GM12874 (cell line): ENCODE results near the gene SESN2.

Experiments
- TF ChIP-seq, protein P1 (sequence below): IDR thresholded peaks from 2 replicates; pipeline ENCODE4 v1.5.1; 2011; ENCODE audit warnings: low read depth, mild to moderate bottlenecking, control low read depth, low read length, moderate library complexity; ENCODE audit not compliant: insufficient read depth

SESN2 gene

DNA sequence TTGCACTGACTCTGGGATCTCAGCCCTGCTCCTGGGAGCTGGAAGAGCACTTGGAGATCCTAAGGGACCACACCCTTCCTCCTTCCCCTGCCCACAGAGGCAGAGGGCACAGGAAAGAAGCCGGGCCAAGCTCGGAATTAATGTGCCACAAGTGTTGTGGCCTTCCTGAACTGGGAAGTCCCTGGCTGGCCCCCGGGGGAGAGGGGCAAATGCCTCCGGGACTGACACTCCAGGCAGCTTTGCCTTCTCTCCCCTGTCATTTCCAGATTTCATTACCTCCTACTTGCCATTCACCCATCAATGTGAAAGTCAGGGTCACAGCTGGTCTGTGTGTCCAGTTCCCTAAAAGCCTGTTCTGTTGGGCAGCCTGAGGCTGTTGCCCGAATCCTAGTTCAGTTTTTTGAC, 21.7 kb downstream of the SESN2 start:
- TF ChIP-seq, protein P1, sequence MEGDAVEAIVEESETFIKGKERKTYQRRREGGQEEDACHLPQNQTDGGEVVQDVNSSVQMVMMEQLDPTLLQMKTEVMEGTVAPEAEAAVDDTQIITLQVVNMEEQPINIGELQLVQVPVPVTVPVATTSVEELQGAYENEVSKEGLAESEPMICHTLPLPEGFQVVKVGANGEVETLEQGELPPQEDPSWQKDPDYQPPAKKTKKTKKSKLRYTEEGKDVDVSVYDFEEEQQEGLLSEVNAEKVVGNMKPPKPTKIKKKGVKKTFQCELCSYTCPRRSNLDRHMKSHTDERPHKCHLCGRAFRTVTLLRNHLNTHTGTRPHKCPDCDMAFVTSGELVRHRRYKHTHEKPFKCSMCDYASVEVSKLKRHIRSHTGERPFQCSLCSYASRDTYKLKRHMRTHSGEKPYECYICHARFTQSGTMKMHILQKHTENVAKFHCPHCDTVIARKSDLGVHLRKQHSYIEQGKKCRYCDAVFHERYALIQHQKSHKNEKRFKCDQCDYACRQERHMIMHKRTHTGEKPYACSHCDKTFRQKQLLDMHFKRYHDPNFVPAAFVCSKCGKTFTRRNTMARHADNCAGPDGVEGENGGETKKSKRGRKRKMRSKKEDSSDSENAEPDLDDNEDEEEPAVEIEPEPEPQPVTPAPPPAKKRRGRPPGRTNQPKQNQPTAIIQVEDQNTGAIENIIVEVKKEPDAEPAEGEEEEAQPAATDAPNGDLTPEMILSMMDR: no peak

DNA sequence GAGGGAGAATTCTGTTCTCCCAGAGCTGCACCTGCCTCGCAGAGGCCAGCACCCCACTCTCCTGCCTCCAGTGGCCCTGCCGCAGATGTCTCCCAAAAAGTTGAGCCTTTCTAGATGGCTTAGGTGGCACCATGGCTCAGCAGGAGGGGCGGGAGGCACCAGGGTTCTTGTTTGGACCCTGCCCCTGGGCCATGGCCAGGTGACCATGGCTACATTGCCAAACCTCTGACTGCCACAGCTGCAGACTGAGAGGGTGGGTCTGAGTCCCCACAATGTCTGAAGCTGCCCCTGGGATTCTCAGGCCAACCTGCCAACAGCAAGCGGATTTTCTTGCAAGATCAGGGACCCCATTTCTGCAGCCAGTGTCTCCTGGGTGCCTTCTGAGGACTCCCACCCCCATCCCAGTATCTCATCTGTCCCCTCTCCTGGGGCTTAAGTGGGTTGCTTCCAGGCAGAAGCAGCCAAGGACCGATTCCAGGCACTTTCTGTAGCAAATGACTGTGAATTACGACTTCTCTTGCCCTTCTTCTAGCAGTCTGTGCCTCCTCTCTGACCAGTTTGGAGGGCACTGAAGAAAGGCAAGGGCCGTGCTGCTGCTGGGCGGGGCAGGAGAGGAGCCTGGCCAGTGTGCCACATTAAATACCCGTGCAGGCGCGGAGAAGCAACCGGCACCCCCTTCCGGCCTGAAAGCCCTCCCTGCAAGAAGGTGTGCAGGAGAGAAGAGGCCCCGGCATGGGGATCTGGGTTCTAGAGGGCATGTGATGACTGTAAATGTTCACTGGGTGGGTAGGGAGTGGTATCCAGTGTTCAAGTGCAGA, 22.5 kb downstream of the SESN2 start:
- TF ChIP-seq, protein P1: no peak

DNA sequence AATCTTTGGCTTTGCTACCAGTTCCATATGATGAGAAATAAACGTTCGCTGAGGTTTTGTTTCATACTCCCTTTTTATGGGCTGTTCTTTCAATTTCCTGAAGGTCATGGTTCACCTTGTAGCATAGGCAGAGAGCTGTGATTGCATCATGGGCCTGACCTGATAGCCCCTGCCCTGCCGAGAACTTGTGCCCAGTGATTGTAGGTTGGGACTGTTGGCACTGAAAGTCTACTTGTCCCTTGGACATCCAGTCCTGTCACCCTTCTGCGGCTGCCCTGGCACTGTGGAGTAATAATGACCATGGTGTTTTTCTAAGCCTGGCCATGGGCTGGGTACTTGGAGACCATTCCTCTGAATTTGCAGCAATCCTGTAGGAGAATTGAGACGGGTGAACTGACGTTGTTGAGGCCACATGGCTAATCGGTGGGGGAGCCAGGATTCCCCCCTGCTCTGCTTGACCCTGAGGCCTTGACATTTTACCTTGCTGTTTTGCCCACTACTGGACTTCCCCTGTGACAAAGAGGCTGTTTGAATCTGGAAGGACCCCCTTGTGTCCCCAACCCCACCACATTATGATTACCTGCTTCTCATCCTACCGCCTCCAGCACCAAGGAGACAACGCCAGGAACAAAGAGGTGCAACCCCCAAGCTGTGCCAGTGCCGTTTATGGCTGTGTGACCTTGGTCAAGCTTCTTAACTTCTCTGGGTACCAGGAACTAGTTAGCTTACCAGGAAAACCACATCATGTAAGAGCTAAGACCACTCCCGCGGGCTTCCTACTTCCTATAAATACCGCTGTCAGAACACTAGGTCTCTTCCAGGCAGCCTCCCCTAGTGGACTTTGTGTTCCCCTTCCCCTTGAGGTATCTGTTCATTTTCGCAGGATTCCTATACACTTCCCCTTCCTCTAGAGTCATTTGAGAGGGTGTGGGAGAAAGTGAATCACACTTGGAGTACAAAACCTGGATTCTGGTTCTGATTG, 23.4 kb downstream of the SESN2 start:
- TF ChIP-seq, protein P1: no peak

DNA sequence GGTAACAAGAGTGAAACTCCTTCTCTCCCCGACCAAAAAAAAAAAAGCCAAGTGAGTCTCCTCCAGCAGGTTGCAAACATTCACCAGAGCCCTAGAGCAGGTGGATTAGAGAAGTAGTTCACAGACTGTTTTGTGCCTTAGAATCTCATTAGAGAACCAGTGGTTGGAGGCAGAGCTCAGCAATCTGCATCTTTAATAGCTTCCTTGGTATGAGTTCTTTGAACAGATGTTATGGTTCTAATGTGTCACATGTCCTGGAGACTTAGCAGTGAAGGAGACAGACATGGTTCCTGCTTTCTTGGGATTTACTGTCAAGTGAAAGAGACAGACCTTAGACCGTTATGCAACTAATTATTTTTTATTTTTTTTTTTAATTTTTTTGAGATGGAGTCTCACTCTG, 26.8 kb downstream of the SESN2 start:
- TF ChIP-seq, protein P1: no peak

DNA sequence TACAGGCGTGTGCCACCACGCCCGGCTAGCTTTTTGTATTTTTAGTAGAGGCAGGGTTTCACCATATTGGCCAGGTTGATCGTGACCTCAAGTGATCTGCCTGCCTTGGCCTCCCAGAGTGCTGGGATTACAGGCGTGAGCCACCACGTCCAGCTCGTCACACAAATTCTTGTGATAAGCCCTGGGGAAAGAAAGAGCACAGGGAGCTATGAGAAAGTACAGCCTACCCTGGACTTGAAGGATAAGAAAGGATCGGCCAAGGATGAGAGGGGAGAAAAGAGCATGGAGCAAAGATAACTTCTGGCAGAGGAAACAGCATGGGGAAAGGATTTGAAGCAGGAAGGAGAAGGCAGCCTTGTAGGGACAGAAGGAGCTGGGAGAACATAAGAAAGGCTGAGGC, 29.2 kb downstream of the SESN2 start:
- TF ChIP-seq, protein P1: no peak

DNA sequence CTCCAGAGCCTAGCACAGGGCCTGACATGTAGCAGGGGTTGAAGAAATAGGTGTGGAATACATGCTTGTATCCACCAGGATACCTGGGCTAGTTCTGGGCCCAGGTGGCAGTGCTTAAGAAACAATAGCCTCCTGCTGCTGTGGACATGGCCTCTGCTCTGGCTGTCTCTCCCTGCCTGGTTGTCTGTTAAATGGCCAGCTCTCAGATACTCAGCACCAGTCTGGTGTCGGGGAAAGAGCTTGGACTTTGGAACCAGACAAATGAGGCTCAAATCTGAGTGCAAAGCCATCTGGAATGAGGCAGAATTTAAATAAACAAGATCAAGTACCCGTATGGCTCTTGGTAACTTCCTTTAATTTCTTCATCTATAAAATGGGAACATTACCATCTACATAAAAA, 31.5 kb downstream of the SESN2 start:
- TF ChIP-seq, protein P1: no peak

DNA sequence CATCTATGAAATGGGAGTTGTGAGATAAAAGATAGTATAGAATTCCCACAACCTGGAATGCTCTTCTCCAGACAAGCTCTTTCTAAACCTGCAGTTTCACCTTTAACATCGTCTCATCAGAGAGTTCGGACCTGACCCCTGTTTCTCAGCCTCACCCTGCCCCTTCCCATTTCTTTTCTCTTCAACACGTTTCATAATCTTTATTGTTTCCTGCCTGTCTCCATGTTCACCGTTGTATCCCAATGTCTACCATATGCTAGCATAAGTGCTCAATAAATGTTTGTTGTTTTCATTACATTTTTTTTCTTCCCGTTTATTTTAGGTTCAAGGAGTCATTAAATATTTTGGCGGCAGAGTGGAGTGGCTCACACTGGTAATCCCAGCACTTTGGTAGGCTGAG, 32.4 kb downstream of the SESN2 start:
- TF ChIP-seq, protein P1: no peak
